HepG2 (cell line): ENCODE measurements around the gene ZNF772. TPM values are rescaled to one million over a fixed set of nuclear protein-coding genes. Genes with fewer than 3 reads are reported as not detected.
A peak's percentile ranks its signal among the peaks of the same experiment; 100 is the strongest.

Experiments used
- ATAC-seq: fragments of 200-7000 bp; cut with Tn5 transposase; 3 replicates; pipeline ENCODE4 v1.9.1; 2020; ENCODE audit warnings: mild to moderate bottlenecking, moderate library complexity
- BruUV-seq: library from RNA; stranded (reverse); fragments of 400-500 nt; replicated peaks from 2 replicates; lab custom pipeline; 2021; lab: Mats Ljungman, UMichigan
- CTCF ChIA-PET: fragments of 300-600 bp; formaldehyde crosslinking; extraction: SDS; loops from one replicate; lab custom pipeline; 2021; ENCODE audit warnings: low total read pairs, inconsistent platforms, low intra/inter-chr PET ratio; lab: Yijun Ruan, JAX
- POLR2A ChIA-PET: fragments of 350-600 bp; sonication (Branson Sonifier 250); formaldehyde crosslinking; loops from one replicate; lab custom pipeline; 2020; ENCODE audit warnings: antibody characterized with exemption, inconsistent platforms; lab: Yijun Ruan, JAX
- DNase-seq: peaks from one replicate; pipeline ENCODE4 v3.0.0-alpha.2; 2015; ENCODE audit warnings: low spot score
- FAIRE-seq: peaks from 3 replicates; lab custom pipeline; 2011; peaks lifted over from hg19 to GRCh38; lab: Jason Lieb, UNC
- H2AFZ ChIP-seq: one replicate; pipeline ENCODE4 v1.6.1; 2011; ENCODE audit warnings: low read length, inconsistent platforms
- H3K27ac ChIP-seq: fragments of 300-600 bp; 3 replicates; pipeline ENCODE4 v1.8.0; 2011; ENCODE audit warnings: mixed run types, mild to moderate bottlenecking, mixed read lengths, low read length, inconsistent platforms; ENCODE audit not compliant: insufficient read depth; ENCODE audit errors: extremely low read length
- H3K27me3 ChIP-seq, 2 experiments: fragments of 200-600 bp in 1 of 2; 2 replicates in 1 of 2; 3 replicates in 1 of 2; pipeline versions ENCODE4 v1.6.0 to v1.8.0; 2011; ENCODE audit warnings: low read length in 2 of 2, mild to moderate bottlenecking in 2 of 2, moderate library complexity in 2 of 2, inconsistent platforms in 1 of 2; ENCODE audit not compliant: insufficient read depth in 2 of 2, control insufficient read depth in 1 of 2
- H3K36me3 ChIP-seq, 2 experiments: fragments of 200-600 bp in 1 of 2; replicated peaks in 1 of 2; 2 replicates in 1 of 2; 3 replicates in 1 of 2; pipeline versions ENCODE4 v1.5.1 to v1.8.0; 2011; ENCODE audit warnings: low read length in 2 of 2, inconsistent platforms in 1 of 2; ENCODE audit not compliant: insufficient read depth in 2 of 2, control insufficient read depth in 1 of 2
- H3K4me1 ChIP-seq: 2 replicates; pipeline ENCODE4 v1.5.1; 2012; ENCODE audit warnings: low read length, inconsistent platforms; ENCODE audit not compliant: insufficient read depth
- H3K4me2 ChIP-seq: 2 replicates; pipeline ENCODE4 v1.6.0; 2011; ENCODE audit warnings: low read depth, low read length, inconsistent platforms
- H3K4me3 ChIP-seq, 3 experiments: fragments of 200-600 bp in 1 of 3; sonication (generic), shearing (Covaris generic) in 1 of 3; replicated peaks in 1 of 3; 2 replicates each; pipeline ENCODE4 v1.5.1; 2011 to 2016; ENCODE audit warnings: low read length in 3 of 3, inconsistent platforms in 2 of 3, low read depth in 2 of 3, mild to moderate bottlenecking in 2 of 3, control low read depth in 1 of 3, mixed read lengths in 1 of 3; ENCODE audit not compliant: insufficient read depth in 1 of 3
- H3K79me2 ChIP-seq: one replicate; pipeline ENCODE4 v1.6.1; 2011; ENCODE audit warnings: low read length, inconsistent platforms; ENCODE audit not compliant: insufficient read depth
- H3K9ac ChIP-seq: 2 replicates; pipeline ENCODE4 v1.6.0; 2011; ENCODE audit warnings: mild to moderate bottlenecking, low read depth, low read length, inconsistent platforms; ENCODE audit not compliant: insufficient read depth
- H3K9me3 ChIP-seq: 2 replicates; pipeline ENCODE4 v1.5.1; 2012; ENCODE audit warnings: mild to moderate bottlenecking, low read length
- H4K20me1 ChIP-seq: 2 replicates; pipeline ENCODE4 v1.6.0; 2011; ENCODE audit warnings: inconsistent platforms, mild to moderate bottlenecking, low read length, moderate library complexity; ENCODE audit not compliant: insufficient read depth
- BHLHE40 ChIP-seq: IDR thresholded peaks from 2 replicates; pipeline ENCODE4 v1.6.1; 2011; ENCODE audit warnings: low read length, improper control_type of control experiment
- IRF2 ChIP-seq: IDR thresholded peaks from 2 replicates; pipeline ENCODE4 v1.6.1; 2018; ENCODE audit warnings: missing genetic modification reagents, missing compliant biosample characterization
- LCORL ChIP-seq, 2 experiments: fragments of 450-650 bp in 1 of 2; sonication (generic) in 1 of 2; formaldehyde crosslinking in 1 of 2; IDR thresholded peaks; 2 replicates each; pipeline versions ENCODE4 v1.5.0 to v1.6.1; 2017 to 2020; ENCODE audit warnings: antibody characterized with exemption in 1 of 2, missing genetic modification reagents in 1 of 2
- PATZ1 ChIP-seq: sonication (generic); formaldehyde crosslinking; IDR thresholded peaks from 2 replicates; pipeline ENCODE4 v1.4.0; 2020; ENCODE audit warnings: missing genetic modification reagents
- PHF8 ChIP-seq: sonication (generic); formaldehyde crosslinking; IDR thresholded peaks from 2 replicates; pipeline ENCODE4 v1.5.0; 2020; ENCODE audit warnings: missing genetic modification reagents
- RORA ChIP-seq: sonication (generic); formaldehyde crosslinking; IDR thresholded peaks from 2 replicates; pipeline ENCODE4 v1.5.0; 2020; ENCODE audit warnings: mild to moderate bottlenecking, missing genetic modification reagents, moderate library complexity
- SMARCC2 ChIP-seq: fragments of 450-650 bp; IDR thresholded peaks from 2 replicates; pipeline ENCODE4 v1.6.1; 2017; ENCODE audit warnings: antibody characterized with exemption, mild to moderate bottlenecking
- ZBTB20 ChIP-seq: sonication (generic); formaldehyde crosslinking; IDR thresholded peaks from 2 replicates; pipeline ENCODE4 v1.8.1; 2023; ENCODE audit warnings: missing genetic modification reagents, low read depth, mild to moderate bottlenecking, borderline replicate concordance
- ZNF101 ChIP-seq: sonication (generic); formaldehyde crosslinking; IDR thresholded peaks from 2 replicates; pipeline ENCODE4 v1.4.0; 2020; ENCODE audit warnings: mild to moderate bottlenecking, low read depth, missing genetic modification reagents, borderline replicate concordance
- ZNF207 ChIP-seq: fragments of 450-650 bp; IDR thresholded peaks from 2 replicates; pipeline ENCODE4 v1.6.1; 2016; ENCODE audit warnings: antibody characterized with exemption, borderline replicate concordance
- ZNF607 ChIP-seq: sonication (generic); formaldehyde crosslinking; IDR thresholded peaks from 2 replicates; pipeline ENCODE4 v1.5.1; 2020; ENCODE audit warnings: missing genetic modification reagents, mild to moderate bottlenecking, borderline replicate concordance
- WGBS: methylation state at CpG from one replicate; pipeline ENCODE4 v1.1.6; 2017; ENCODE audit warnings: low lambda C conversion rate; 5-methylcytosine and 5-hydroxymethylcytosine counted together
- in situ Hi-C: cut with HindIII; loops from 2 replicates; pipeline ENCODE4 v1.10.0; 2017; ENCODE audit warnings: low pct_unique_long_range_greater_than_20kb; ENCODE audit not compliant: extremely low pct_ligation_motif_present
- intact Hi-C: fragments of 100-400 bp; cut with micrococcal nuclease; formaldehyde crosslinking; loops from one replicate; pipeline ENCODE4 v1.10.0; 2022; ENCODE audit not compliant: unreplicated experiment
- polyA plus RNA-seq, 8 experiments: library from polyadenylated mRNA; depleted of rRNA in 3 of 8; stranded (reverse) in 7 of 8; unstranded in 1 of 8; fragments of >200 nt; fragmentation: Illumina TruSeq in 4 of 8; extraction: Trizol in 4 of 8; gene quantifications; 2 replicates each; pipeline versions ENCODE4 v1.2.1 to v1.2.3, GENCODE V29; 2011 to 2016; ENCODE audit warnings: low read depth in 4 of 8, missing spikeins in 1 of 8, mixed read lengths in 1 of 8; ENCODE audit not compliant: insufficient read depth in 1 of 8
- total RNA-seq, 5 experiments: library from RNA; depleted of rRNA; stranded (reverse); fragments of >200 nt; fragmentation: Illumina TruSeq; extraction: Trizol; gene quantifications; 2 replicates each; pipeline ENCODE4 v1.2.3, GENCODE V29; 2016; ENCODE audit warnings: low read depth in 1 of 5
- TF ChIP-seq, protein P1 (sequence below): sonication (generic); formaldehyde crosslinking; IDR thresholded peaks from 2 replicates; pipeline ENCODE4 v1.5.1; 2020; ENCODE audit warnings: missing genetic modification reagents, mild to moderate bottlenecking, borderline replicate concordance

ZNF772 gene
- total and polyA plus RNA-seq, 2 of the 13 experiments (the other 11 are each of a cell fraction or from before 2014, with no cell fraction given) = 3.1 to 17.2 TPM

- Histone ChIP-seq H2AFZ (no peak overlapping the region), H4K20me1 (no peaks in the 10 kb centered on the region), H3K27ac (no peak overlapping the region), H3K36me3 (peaks cover 18 to 42% of the 10 kb centered on the region in 2 experiments), H3K27me3 (no peaks in the 10 kb centered on the region), H3K9ac (no peak overlapping the region), H3K4me3 (no peak overlapping the region), H3K4me1 (no peaks in the 10 kb centered on the region), H3K79me2 (peaks cover 28% of the 10 kb centered on the region), H3K4me2 (no peak overlapping the region), H3K9me3 (no peaks in the 10 kb centered on the region)
- POLR2A ChIA-PET = no interaction called here
- DNase-seq = no peak
- ATAC-seq = no peak
- intact Hi-C loops (no loop called here), in situ Hi-C loops (no loop called here)
- FAIRE-seq = no peak
- CTCF ChIA-PET = no interaction called here
- BruUV-seq = no TSS peak
- 73% methylated on average over 4 of the region's 5 CpGs for WGBS
- TF ChIP-seq IRF2 (CRISPR knock-in tag) (no peak), LCORL (IDR thresholded peaks at IDR 0.05) (peak; percentile 56; the same call in 1 of the 2 replicates), LCORL (CRISPR knock-in tag; IDR thresholded peaks at IDR 0.05) (no peak)
Observed at GRCh38 chr19:57443121-57443696, 34.2 kb downstream of the ZNF772 start.

GRCh38 chr19:57441979-57442752 lies 35.2 kb downstream of the ZNF772 start:
- Histone ChIP-seq H3K9me3 (no peaks in the 10 kb centered on the region), H2AFZ (no peak overlapping the region), H3K27ac (no peak overlapping the region), H3K27me3 (no peaks in the 10 kb centered on the region), H4K20me1 (no peaks in the 10 kb centered on the region), H3K4me3 (no peak overlapping the region), H3K9ac (no peak overlapping the region), H3K79me2 (peaks cover 37% of the 10 kb centered on the region), H3K36me3 (peaks cover 18 to 47% of the 10 kb centered on the region in 2 experiments), H3K4me2 (no peak overlapping the region), H3K4me1 (no peaks in the 10 kb centered on the region)
- no TSS peak for BruUV-seq
- in situ Hi-C loops = no loop called here
- no peak for DNase-seq
- FAIRE-seq = no peak
- intact Hi-C loops = no loop called here
- WGBS = 94% methylated on average over 6 of the region's 7 CpGs
- ChIA-PET CTCF (no interaction called here), POLR2A (no interaction called here)
- no peak for ATAC-seq
- TF ChIP-seq BHLHE40 = no peak
- no peak for TF ChIP-seq ZBTB20 (CRISPR knock-in tag)
- TF ChIP-seq SMARCC2 = no peak
- TF ChIP-seq ZNF607 (CRISPR knock-in tag) = no peak
- TF ChIP-seq RORA (CRISPR knock-in tag) = no peak
- no peak for TF ChIP-seq PHF8 (CRISPR knock-in tag)
- TF ChIP-seq ZNF101 (CRISPR knock-in tag) = no peak
- TF ChIP-seq ZNF207 = no peak
- TF ChIP-seq PATZ1 (CRISPR knock-in tag) = no peak
- TF ChIP-seq, protein P1, sequence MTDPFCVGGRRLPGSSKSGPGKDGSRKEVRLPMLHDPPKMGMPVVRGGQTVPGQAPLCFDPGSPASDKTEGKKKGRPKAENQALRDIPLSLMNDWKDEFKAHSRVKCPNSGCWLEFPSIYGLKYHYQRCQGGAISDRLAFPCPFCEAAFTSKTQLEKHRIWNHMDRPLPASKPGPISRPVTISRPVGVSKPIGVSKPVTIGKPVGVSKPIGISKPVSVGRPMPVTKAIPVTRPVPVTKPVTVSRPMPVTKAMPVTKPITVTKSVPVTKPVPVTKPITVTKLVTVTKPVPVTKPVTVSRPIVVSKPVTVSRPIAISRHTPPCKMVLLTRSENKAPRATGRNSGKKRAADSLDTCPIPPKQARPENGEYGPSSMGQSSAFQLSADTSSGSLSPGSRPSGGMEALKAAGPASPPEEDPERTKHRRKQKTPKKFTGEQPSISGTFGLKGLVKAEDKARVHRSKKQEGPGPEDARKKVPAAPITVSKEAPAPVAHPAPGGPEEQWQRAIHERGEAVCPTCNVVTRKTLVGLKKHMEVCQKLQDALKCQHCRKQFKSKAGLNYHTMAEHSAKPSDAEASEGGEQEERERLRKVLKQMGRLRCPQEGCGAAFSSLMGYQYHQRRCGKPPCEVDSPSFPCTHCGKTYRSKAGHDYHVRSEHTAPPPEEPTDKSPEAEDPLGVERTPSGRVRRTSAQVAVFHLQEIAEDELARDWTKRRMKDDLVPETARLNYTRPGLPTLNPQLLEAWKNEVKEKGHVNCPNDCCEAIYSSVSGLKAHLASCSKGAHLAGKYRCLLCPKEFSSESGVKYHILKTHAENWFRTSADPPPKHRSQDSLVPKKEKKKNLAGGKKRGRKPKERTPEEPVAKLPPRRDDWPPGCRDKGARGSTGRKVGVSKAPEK (CRISPR knock-in tag) = no peak
